Measurements from ENCODE around the gene EN2.

Gene EN2

GRCh38 chr7:155508376-155509358 lies 50.7 kb downstream of the EN2 start:
- TF ChIP-seq, protein P1, sequence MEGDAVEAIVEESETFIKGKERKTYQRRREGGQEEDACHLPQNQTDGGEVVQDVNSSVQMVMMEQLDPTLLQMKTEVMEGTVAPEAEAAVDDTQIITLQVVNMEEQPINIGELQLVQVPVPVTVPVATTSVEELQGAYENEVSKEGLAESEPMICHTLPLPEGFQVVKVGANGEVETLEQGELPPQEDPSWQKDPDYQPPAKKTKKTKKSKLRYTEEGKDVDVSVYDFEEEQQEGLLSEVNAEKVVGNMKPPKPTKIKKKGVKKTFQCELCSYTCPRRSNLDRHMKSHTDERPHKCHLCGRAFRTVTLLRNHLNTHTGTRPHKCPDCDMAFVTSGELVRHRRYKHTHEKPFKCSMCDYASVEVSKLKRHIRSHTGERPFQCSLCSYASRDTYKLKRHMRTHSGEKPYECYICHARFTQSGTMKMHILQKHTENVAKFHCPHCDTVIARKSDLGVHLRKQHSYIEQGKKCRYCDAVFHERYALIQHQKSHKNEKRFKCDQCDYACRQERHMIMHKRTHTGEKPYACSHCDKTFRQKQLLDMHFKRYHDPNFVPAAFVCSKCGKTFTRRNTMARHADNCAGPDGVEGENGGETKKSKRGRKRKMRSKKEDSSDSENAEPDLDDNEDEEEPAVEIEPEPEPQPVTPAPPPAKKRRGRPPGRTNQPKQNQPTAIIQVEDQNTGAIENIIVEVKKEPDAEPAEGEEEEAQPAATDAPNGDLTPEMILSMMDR (IDR thresholded peaks at IDR 0.05), result no peak

- TF ChIP-seq, protein P1 (IDR thresholded peaks at IDR 0.05), result no peak
Measured at GRCh38 chr7:155509359-155509724, 51.4 kb downstream of the EN2 start.

DNA sequence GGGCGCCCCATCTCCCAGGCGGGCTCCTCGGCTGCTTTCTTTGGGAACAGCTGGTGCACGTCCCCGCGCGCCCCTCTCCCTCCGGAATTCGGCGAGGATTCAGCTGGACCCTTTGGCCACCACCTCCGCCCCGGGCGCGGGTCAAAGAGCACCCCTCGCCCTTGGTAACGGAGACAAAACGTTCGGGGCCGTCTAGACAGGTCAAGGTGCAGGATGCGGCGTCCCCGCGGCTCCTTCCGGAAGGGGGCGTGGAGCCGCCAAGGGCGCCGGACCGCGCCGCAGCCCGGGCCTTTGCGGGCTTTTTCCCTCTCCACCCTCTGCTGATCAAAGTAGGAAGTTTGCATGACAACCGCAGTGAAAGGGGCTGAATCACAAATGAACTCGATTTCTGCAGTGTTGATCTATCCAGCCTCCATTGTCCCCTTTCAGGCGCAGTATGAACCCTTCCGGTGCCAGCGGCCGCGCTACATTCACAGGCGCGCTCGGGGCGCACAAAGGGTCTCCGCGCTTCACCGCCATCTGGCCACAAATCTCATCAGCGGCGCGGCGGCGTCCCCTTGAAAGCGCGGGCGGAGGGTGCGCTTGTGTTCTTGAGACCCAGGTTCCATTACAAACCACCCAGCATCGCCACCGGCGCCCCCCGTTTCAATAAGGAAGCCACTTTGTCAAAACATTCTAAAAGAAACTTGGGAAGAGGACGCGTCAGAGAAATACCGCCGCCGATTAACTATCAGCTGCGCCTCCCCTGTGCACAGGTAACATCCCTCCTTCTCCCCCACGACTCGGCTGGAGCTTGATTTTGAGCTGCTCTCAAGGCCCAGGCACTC lies 52.0 kb downstream of the EN2 start:
- TF ChIP-seq, protein P1 (IDR thresholded peaks at IDR 0.05), result no peak

GRCh38 chr7:155510975-155511701 lies 53.2 kb downstream of the EN2 start:
- TF ChIP-seq, protein P1 (IDR thresholded peaks at IDR 0.05), result no peak

DNA sequence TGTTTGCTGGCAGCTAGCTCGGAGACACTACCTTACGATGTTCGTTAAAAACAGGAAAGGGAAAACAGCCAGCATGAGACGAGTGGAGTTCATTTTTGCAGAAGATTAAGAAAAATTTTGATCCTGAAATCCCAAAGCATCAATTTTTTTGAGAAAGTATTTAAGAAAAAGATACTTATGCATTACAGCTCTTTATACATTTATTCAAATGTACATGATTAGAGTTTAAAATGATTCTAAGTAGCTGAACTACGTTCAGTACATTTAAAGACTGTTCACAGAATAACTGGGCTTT lies 53.7 kb downstream of the EN2 start:
- TF ChIP-seq, protein P1 (IDR thresholded peaks at IDR 0.05), result no peak

DNA sequence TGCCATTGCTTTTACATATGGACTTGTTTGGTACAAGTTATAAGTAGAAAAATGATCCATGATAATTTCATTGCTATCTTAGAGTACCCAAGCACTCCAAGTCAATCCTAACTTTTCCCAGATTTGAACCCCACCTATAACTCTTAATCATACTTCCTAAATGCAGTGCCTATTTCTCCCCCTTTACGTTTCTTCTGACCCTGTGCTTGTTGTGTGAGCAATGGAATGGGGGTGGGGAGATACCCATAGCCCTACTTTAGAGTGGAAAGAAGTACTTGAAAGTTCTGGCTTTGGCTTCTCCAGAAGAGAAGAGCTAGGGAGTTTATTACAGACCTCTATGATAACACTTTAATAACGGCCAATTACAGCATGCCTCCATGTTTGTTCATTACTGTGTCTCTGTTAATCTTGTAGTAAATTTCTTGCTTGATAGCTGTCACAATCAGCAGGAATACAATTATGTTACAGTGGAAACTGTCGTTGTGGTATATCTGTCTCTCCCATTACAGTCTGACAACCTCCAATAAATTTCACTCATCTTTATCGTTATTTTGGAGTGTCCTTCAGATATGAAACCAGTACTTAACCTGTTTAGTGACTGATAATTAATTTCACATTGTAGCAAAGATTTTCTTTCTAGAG lies 54.4 kb downstream of the EN2 start:
- TF ChIP-seq, protein P1 (IDR thresholded peaks at IDR 0.05), result no peak

Measured in LNCAP (cell line).